ENCODE data around the gene TAS1R3.
A peak's percentile ranks its signal among the peaks of the same experiment; 100 is the strongest.

GRCh38 chr1:1290238-1290731 is 40.8 kb upstream of the TAS1R3 start:
- TF ChIP-seq CTCF (IDR thresholded peaks at IDR 0.05; ENCODE audit: insufficient read depth, low read length, poor library complexity, severe bottlenecking) = peak; percentile 25
- TF ChIP-seq EZH2phosphoT487 (conservative IDR thresholded peaks at IDR 0.05; ENCODE audit: low read length) = no peak

All from SU-DHL-6 (cell line).